Measurements from ENCODE around the gene EXOC7. TPM values are rescaled to one million over a fixed set of nuclear protein-coding genes. Genes with fewer than 3 reads are reported as not detected.

The EXOC7 gene
- polyA plus RNA-seq, 1 donor from 2014 or later, result 146 TPM

- H3K9ac ChIP-seq (ENCODE audit: low read length), result peak overlapping the region; percentile 56
Observed at GRCh38 chr17:76138896-76139752, 35.5 kb upstream of the EXOC7 start.

DNA sequence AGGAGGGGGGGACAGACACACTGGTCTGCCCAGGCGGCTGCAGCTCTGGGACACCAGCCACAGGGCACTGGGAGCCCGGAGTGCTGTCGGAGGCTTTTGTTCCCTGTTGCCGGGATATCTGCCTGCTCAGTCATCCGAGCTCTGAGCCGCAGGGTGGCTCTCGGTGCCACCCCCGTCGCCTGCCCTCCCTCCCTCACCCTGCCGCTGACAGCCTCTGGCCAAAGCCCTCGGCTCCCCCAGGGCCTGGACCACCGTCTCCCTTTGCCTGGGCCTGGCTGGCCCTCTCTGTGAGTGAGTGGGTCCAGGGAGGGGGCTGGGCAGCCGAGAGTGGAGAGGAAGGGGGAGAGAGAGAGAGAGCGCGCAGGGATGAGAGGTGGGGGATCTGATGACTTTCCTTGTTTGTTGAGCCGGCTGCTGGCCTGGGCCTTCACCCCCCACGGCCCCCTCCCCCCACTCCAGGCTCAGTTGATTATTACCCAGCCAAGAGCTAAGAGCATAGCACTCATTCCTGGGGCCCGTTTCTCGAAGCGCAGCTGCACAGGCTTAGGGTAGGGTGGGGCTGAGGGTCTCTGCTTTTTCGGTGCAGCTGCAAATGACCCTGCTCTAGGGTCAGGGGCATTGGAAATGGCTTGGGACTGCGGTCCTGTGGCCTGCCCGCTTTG, 34.8 kb upstream of the EXOC7 start:
- Histone ChIP-seq H2AFZ (ENCODE audit: low read depth, low read length) (no peak overlapping the region), H3K27me3 (ENCODE audit: insufficient read depth, low read depth, low read length) (peaks cover 18% of the 10 kb centered on the region), H3F3A (ENCODE audit: insufficient read depth, low read length, poor library complexity, severe bottlenecking) (no peaks in the 10 kb centered on the region), H3K4me2 (ENCODE audit: low read length) (no peak overlapping the region), H3K27ac (ENCODE audit: low read length) (peak overlapping the region; percentile 19), H3K9me3 (ENCODE audit: low read length) (no peaks in the 10 kb centered on the region), H3K36me3 (ENCODE audit: insufficient read depth, low read length) (no peaks in the 10 kb centered on the region), H4K20me1 (ENCODE audit: insufficient read depth) (no peaks in the 10 kb centered on the region), H3K4me3 (ENCODE audit: low read length) (peak overlapping the region; percentile 48), H3K79me2 (replicated peaks; ENCODE audit: insufficient read depth, low read length) (no peaks in the 10 kb centered on the region), H3K9ac (ENCODE audit: low read length) (peak overlapping the region; percentile 56), H3K9me2 (ENCODE audit: insufficient read depth, low read length) (no peaks in the 10 kb centered on the region)
- no peak for TF ChIP-seq POLR2AphosphoS5 (IDR thresholded peaks at IDR 0.05)
- TF ChIP-seq, protein P1, sequence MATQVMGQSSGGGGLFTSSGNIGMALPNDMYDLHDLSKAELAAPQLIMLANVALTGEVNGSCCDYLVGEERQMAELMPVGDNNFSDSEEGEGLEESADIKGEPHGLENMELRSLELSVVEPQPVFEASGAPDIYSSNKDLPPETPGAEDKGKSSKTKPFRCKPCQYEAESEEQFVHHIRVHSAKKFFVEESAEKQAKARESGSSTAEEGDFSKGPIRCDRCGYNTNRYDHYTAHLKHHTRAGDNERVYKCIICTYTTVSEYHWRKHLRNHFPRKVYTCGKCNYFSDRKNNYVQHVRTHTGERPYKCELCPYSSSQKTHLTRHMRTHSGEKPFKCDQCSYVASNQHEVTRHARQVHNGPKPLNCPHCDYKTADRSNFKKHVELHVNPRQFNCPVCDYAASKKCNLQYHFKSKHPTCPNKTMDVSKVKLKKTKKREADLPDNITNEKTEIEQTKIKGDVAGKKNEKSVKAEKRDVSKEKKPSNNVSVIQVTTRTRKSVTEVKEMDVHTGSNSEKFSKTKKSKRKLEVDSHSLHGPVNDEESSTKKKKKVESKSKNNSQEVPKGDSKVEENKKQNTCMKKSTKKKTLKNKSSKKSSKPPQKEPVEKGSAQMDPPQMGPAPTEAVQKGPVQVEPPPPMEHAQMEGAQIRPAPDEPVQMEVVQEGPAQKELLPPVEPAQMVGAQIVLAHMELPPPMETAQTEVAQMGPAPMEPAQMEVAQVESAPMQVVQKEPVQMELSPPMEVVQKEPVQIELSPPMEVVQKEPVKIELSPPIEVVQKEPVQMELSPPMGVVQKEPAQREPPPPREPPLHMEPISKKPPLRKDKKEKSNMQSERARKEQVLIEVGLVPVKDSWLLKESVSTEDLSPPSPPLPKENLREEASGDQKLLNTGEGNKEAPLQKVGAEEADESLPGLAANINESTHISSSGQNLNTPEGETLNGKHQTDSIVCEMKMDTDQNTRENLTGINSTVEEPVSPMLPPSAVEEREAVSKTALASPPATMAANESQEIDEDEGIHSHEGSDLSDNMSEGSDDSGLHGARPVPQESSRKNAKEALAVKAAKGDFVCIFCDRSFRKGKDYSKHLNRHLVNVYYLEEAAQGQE (IDR thresholded peaks at IDR 0.05; ENCODE audit: borderline replicate concordance), result peak; percentile 32
- TF ChIP-seq, protein P2, sequence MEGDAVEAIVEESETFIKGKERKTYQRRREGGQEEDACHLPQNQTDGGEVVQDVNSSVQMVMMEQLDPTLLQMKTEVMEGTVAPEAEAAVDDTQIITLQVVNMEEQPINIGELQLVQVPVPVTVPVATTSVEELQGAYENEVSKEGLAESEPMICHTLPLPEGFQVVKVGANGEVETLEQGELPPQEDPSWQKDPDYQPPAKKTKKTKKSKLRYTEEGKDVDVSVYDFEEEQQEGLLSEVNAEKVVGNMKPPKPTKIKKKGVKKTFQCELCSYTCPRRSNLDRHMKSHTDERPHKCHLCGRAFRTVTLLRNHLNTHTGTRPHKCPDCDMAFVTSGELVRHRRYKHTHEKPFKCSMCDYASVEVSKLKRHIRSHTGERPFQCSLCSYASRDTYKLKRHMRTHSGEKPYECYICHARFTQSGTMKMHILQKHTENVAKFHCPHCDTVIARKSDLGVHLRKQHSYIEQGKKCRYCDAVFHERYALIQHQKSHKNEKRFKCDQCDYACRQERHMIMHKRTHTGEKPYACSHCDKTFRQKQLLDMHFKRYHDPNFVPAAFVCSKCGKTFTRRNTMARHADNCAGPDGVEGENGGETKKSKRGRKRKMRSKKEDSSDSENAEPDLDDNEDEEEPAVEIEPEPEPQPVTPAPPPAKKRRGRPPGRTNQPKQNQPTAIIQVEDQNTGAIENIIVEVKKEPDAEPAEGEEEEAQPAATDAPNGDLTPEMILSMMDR (IDR thresholded peaks at IDR 0.05; ENCODE audit: poor library complexity, severe bottlenecking), result no peak
- peak; percentile 38 for TF ChIP-seq TAF1 (IDR thresholded peaks at IDR 0.05; ENCODE audit: low read depth)
- TF ChIP-seq MXI1 (conservative IDR thresholded peaks at IDR 0.05; ENCODE audit: poor library complexity, severe bottlenecking), result no peak

More at GRCh38 chr17:76138896-76139752, 35.5 kb upstream of the EXOC7 start:
- no peaks in the 10 kb centered on the region for H3F3A ChIP-seq (ENCODE audit: insufficient read depth, low read length, poor library complexity, severe bottlenecking)
- no peaks in the 10 kb centered on the region for H3K9me2 ChIP-seq (ENCODE audit: insufficient read depth, low read length)
- H2AFZ ChIP-seq (ENCODE audit: low read depth, low read length), result no peak overlapping the region
- H3K27me3 ChIP-seq (ENCODE audit: insufficient read depth, low read depth, low read length), result peaks cover 18% of the 10 kb centered on the region
- H3K9me3 ChIP-seq (ENCODE audit: low read length), result no peaks in the 10 kb centered on the region
- H3K4me2 ChIP-seq (ENCODE audit: low read length), result no peak overlapping the region
- no peaks in the 10 kb centered on the region for H3K79me2 ChIP-seq (replicated peaks; ENCODE audit: insufficient read depth, low read length)
- no peaks in the 10 kb centered on the region for H3K36me3 ChIP-seq (ENCODE audit: insufficient read depth, low read length)
- no peak for TF ChIP-seq EZH2 (IDR thresholded peaks at IDR 0.05; ENCODE audit: borderline replicate concordance, insufficient read depth, low read length, poor library complexity, severe bottlenecking)
- H4K20me1 ChIP-seq (ENCODE audit: insufficient read depth), result no peaks in the 10 kb centered on the region
- H3K4me3 ChIP-seq (ENCODE audit: low read length), result peak overlapping the region; percentile 48
- H3K27ac ChIP-seq (ENCODE audit: low read length), result no peak overlapping the region
